GM10266 (cell line): ENCODE data around the gene BFSP2.
"Not testable (repeated sequence)": the region's sequence is repeated elsewhere in the genome, so short reads cannot be mapped to it uniquely, and the experiment has no call there.

Source experiments
- DNase-seq: peaks from one replicate; pipeline ENCODE4 v3.0.0; 2012; ENCODE audit errors: extremely low spot score
- CTCF ChIP-seq: IDR thresholded peaks from 2 replicates; pipeline ENCODE4 v1.5.1; 2012; ENCODE audit warnings: mild to moderate bottlenecking, low read depth; ENCODE audit not compliant: control insufficient read depth, insufficient read depth; ENCODE audit errors: missing control alignments

Gene BFSP2

DNA sequence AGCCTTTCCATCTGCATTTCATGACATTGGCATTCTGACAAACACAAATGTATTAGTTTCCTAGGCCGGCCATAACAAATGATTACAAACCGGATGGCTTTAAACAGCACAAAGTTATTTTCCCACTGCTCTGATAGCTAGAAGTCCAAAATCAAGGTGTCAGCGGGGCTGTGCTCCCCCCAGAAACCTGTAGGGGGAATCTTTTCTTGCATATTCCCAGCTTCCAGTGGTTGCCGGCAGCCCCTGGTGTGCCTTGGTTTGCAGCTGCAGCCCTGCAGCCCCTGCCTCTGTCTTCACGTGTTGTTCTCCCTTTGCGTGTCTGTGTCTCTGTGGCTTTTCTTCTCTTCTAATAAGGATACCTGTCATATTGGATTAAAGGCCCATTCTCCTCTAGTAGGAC lies 94.6 kb downstream of the BFSP2 start:
- no peak for TF ChIP-seq CTCF
- DNase-seq, result no peak

GRCh38 chr3:133502542-133502941 lies 102.7 kb downstream of the BFSP2 start:
- DNase-seq, result not testable (repeated sequence)

- TF ChIP-seq CTCF, result no peak
- no peak for DNase-seq
These were observed 103.6 kb downstream of the BFSP2 start for GRCh38 chr3:133503409-133503808.

DNA sequence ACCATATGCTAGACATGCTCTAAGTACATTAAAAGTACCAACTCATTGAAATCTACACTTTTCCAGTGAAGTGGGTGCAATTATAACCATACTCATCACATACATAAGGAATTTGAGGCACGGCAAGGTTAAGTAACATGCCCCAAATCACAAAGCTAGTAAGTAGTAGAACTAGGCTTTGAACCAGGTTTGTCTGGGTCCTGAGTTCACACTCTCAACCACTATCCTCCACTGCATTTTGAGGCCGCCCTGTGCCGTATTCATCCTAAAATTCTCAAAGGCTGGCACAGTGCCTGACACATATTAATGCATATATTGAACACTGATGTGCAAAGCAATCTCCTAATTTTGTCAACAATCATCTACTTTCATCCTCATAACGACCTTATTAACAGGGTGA lies 104.9 kb downstream of the BFSP2 start:
- no peak for TF ChIP-seq CTCF
- DNase-seq, result no peak

- DNase-seq, result no peak
- TF ChIP-seq CTCF, result no peak
These were observed 106.0 kb downstream of the BFSP2 start for GRCh38 chr3:133505813-133506212.

GRCh38 chr3:133506215-133506901 lies 106.5 kb downstream of the BFSP2 start:
- DNase-seq, result peak; percentile 60
- no peak for TF ChIP-seq CTCF

GRCh38 chr3:133509488-133509887 lies 109.6 kb downstream of the BFSP2 start:
- DNase-seq, result no peak
- TF ChIP-seq CTCF, result no peak
